Measurements from ENCODE around the gene TMEM150A.

TMEM150A gene, protein sequence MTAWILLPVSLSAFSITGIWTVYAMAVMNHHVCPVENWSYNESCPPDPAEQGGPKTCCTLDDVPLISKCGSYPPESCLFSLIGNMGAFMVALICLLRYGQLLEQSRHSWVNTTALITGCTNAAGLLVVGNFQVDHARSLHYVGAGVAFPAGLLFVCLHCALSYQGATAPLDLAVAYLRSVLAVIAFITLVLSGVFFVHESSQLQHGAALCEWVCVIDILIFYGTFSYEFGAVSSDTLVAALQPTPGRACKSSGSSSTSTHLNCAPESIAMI

DNA sequence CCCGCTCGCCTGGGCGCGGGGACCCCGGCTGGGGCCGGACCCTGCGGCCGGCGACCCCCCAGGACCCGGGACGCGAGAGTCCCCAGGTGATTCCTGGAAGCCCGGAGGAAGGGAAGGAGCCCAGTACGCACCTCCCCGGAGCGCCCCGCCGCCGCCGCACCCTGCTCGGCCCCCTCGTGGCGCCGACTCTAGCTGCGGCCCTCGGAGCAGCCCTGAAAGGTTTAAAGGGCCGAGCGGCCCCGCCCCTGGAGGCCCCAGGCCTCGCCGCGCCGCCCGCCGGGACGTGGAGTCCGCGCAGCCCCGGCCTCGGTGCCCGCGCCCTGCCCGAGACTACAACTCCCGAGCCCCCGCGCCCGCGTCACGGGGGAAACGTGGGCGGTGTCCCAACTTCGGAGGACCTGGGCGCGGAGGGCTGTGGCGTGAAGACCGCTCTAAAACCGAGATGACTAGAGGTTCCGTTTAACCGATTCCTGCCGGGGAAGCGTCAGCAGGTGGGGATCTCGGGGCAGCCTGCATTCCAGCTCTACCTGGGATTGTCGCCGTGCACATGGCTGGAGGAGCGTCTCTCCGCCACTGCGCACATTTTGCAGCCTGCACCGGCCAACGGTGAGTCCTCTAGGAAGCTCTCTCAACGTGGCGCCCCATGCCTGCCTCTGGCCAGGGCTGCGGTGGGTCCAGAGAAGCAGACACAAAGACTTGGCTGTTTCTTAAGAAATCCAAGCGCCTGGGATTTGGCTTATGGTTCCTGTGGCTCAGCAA, at the start of gene TMEM150A:
TMEM150A (minus strand) TSS at position 223 of the 759 bp plus-strand sequence. CDS start 750 bp downstream, outside the sequence.
- TF ChIP-seq, protein P1, sequence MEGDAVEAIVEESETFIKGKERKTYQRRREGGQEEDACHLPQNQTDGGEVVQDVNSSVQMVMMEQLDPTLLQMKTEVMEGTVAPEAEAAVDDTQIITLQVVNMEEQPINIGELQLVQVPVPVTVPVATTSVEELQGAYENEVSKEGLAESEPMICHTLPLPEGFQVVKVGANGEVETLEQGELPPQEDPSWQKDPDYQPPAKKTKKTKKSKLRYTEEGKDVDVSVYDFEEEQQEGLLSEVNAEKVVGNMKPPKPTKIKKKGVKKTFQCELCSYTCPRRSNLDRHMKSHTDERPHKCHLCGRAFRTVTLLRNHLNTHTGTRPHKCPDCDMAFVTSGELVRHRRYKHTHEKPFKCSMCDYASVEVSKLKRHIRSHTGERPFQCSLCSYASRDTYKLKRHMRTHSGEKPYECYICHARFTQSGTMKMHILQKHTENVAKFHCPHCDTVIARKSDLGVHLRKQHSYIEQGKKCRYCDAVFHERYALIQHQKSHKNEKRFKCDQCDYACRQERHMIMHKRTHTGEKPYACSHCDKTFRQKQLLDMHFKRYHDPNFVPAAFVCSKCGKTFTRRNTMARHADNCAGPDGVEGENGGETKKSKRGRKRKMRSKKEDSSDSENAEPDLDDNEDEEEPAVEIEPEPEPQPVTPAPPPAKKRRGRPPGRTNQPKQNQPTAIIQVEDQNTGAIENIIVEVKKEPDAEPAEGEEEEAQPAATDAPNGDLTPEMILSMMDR (IDR thresholded peaks at IDR 0.05; ENCODE audit: low read length) = no peak; the same call in 1 of the 2 replicates
- no peak for TF ChIP-seq EZH2 (IDR thresholded peaks at IDR 0.05; ENCODE audit: borderline replicate concordance, low read length)
- Histone ChIP-seq H3F3A (ENCODE audit: insufficient read depth, low read length) (no peaks in the 10 kb centered on the region), H3K27me3 (ENCODE audit: insufficient read depth, low read length) (no peaks in the 10 kb centered on the region), H3K79me2 (ENCODE audit: insufficient read depth, low read length) (no peaks in the 10 kb centered on the region), H3K9me2 (ENCODE audit: low read depth, low read length) (no peaks in the 10 kb centered on the region), H2AFZ (ENCODE audit: low read length) (0 out of 2 replicates have a peak within 1 kb of the TSS, but pooled peaks have one; percentile 10), H4K20me1 (ENCODE audit: insufficient read depth, low read length) (no peaks in the 10 kb centered on the region), H3K9ac (ENCODE audit: low read length) (peak within 1 kb of the TSS; percentile 70), H3K4me1 (ENCODE audit: insufficient read depth, low read length, severe bottlenecking) (peaks cover 11% of the 10 kb centered on the region), H3K9me3 (ENCODE audit: low read length) (no peaks in the 10 kb centered on the region), H3K4me2 (ENCODE audit: low read length) (peak within 1 kb of the TSS; percentile 99), H3K4me3 (ENCODE audit: low read depth, low read length, poor library complexity, severe bottlenecking) (peak within 1 kb of the TSS; percentile 89), H3K27ac (ENCODE audit: low read depth, low read length, poor library complexity, severe bottlenecking) (no peak within 1 kb of the TSS), H3K36me3 (ENCODE audit: insufficient read depth, low read length) (peaks cover 13% of the 10 kb centered on the region)

DNA sequence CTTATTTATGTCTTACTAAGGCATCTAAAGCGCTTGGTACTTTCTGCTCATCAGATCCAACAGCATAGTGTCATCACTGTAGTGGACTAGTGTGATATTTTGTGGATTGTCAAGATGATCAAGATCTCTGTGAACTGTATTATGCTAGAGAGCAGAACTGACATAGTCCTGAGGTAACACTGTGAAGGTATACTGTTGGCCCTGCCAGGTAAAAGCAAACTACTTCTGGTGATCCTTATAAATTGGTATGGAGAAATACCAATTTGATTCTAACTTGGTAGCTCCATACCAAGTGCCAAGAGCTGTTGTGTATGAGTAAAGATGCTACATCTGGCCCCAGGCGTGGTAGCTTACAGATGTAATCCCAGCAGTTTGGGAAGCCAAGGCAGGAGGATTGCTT, 49.6 kb upstream of the TMEM150A start:
- H3K9me3 ChIP-seq (ENCODE audit: low read length) = no peaks in the 10 kb centered on the region
- no peaks in the 10 kb centered on the region for H4K20me1 ChIP-seq (ENCODE audit: insufficient read depth, low read length)
- no peaks in the 10 kb centered on the region for H3K9me2 ChIP-seq (ENCODE audit: low read depth, low read length)
- no peak overlapping the region for H2AFZ ChIP-seq (ENCODE audit: low read length)
- H3F3A ChIP-seq (ENCODE audit: insufficient read depth, low read length) = no peaks in the 10 kb centered on the region
- H3K27me3 ChIP-seq (ENCODE audit: insufficient read depth, low read length) = no peaks in the 10 kb centered on the region
- no peaks in the 10 kb centered on the region for H3K79me2 ChIP-seq (ENCODE audit: insufficient read depth, low read length)
- TF ChIP-seq, protein P1 (IDR thresholded peaks at IDR 0.05; ENCODE audit: low read length) = no peak
- TF ChIP-seq EZH2 (IDR thresholded peaks at IDR 0.05; ENCODE audit: borderline replicate concordance, low read length) = no peak
- H3K4me1 ChIP-seq (ENCODE audit: insufficient read depth, low read length, severe bottlenecking) = no peaks in the 10 kb centered on the region
- no peak overlapping the region for H3K27ac ChIP-seq (ENCODE audit: low read depth, low read length, poor library complexity, severe bottlenecking)
- peaks cover 75% of the 10 kb centered on the region for H3K36me3 ChIP-seq (ENCODE audit: insufficient read depth, low read length)
- H3K4me3 ChIP-seq (ENCODE audit: low read depth, low read length, poor library complexity, severe bottlenecking) = no peak overlapping the region
- H3K4me2 ChIP-seq (ENCODE audit: low read length) = no peak overlapping the region
- H3K9ac ChIP-seq (ENCODE audit: low read length) = no peak overlapping the region

DNA sequence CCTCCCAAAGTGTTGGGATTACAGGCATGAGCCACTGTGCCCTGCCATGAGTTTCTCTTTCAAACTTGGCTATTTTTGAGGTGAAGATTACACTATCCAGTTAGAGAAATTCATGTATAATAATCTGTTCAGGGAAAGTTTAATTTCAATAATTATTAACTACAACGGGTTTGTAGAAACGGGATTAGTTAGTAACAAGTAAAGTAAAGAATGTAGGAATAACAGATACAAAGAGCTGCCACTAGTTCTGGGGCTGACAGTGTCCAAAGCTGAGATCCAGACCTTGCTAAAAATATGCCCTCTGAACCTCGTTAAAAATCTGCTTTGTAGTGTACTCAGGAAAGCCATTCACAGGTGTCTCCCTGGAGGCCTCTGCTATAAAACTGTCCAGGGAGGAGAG, 48.6 kb upstream of the TMEM150A start:
- no peaks in the 10 kb centered on the region for H4K20me1 ChIP-seq (ENCODE audit: insufficient read depth, low read length)
- peaks cover 83% of the 10 kb centered on the region for H3K36me3 ChIP-seq (ENCODE audit: insufficient read depth, low read length)
- H3K27ac ChIP-seq (ENCODE audit: low read depth, low read length, poor library complexity, severe bottlenecking) = no peak overlapping the region
- H3K9me2 ChIP-seq (ENCODE audit: low read depth, low read length) = no peaks in the 10 kb centered on the region
- no peak overlapping the region for H3K4me2 ChIP-seq (ENCODE audit: low read length)
- H3K79me2 ChIP-seq (ENCODE audit: insufficient read depth, low read length) = no peaks in the 10 kb centered on the region
- H3K9ac ChIP-seq (ENCODE audit: low read length) = no peak overlapping the region
- no peaks in the 10 kb centered on the region for H3K9me3 ChIP-seq (ENCODE audit: low read length)
- TF ChIP-seq, protein P1 (IDR thresholded peaks at IDR 0.05; ENCODE audit: low read length) = no peak
- no peak for TF ChIP-seq EZH2 (IDR thresholded peaks at IDR 0.05; ENCODE audit: borderline replicate concordance, low read length)
- no peaks in the 10 kb centered on the region for H3K4me1 ChIP-seq (ENCODE audit: insufficient read depth, low read length, severe bottlenecking)
- no peak overlapping the region for H2AFZ ChIP-seq (ENCODE audit: low read length)
- no peaks in the 10 kb centered on the region for H3K27me3 ChIP-seq (ENCODE audit: insufficient read depth, low read length)
- H3K4me3 ChIP-seq (ENCODE audit: low read depth, low read length, poor library complexity, severe bottlenecking) = no peak overlapping the region
- H3F3A ChIP-seq (ENCODE audit: insufficient read depth, low read length) = no peaks in the 10 kb centered on the region

Data from OCI-LY1 (cell line).